HG02870 (cell line): Measurements from ENCODE around the gene ARID3A.
"Not testable (repeated sequence)": the region's sequence is repeated elsewhere in the genome, so short reads cannot be mapped to it uniquely, and the experiment has no call there.

Source experiments
- ATAC-seq: cut with Tn5 transposase; IDR thresholded peaks from one replicate; pipeline ENCODE4 v1.9.1; 2021; ENCODE audit warnings: mild to moderate bottlenecking, moderate library complexity; ENCODE audit not compliant: unreplicated experiment

The ARID3A gene

GRCh38 chr19:945401-946252 lies 19.8 kb downstream of the ARID3A start:
- ATAC-seq, result no peak

GRCh38 chr19:947090-947706 lies 21.4 kb downstream of the ARID3A start:
- no peak for ATAC-seq

- ATAC-seq, result peak; percentile 63
Measured at GRCh38 chr19:947707-948539, 22.1 kb downstream of the ARID3A start.

GRCh38 chr19:948842-949496 lies 23.1 kb downstream of the ARID3A start:
- ATAC-seq, result no peak

- ATAC-seq, result no peak
Measured at GRCh38 chr19:950352-951066, 24.7 kb downstream of the ARID3A start.

- no peak for ATAC-seq
Measured at GRCh38 chr19:952049-952679, 26.3 kb downstream of the ARID3A start.

- no peak for ATAC-seq
Measured at GRCh38 chr19:952680-953444, 27.0 kb downstream of the ARID3A start.

- ATAC-seq, result no peak
Measured at GRCh38 chr19:953445-954271, 27.8 kb downstream of the ARID3A start.

- no peak for ATAC-seq
Measured at GRCh38 chr19:954272-954671, 28.4 kb downstream of the ARID3A start.

GRCh38 chr19:954672-955494 lies 29.0 kb downstream of the ARID3A start:
- ATAC-seq, result no peak

- no peak for ATAC-seq
Measured at GRCh38 chr19:955803-956765, 30.2 kb downstream of the ARID3A start.

GRCh38 chr19:956766-957440 lies 31.1 kb downstream of the ARID3A start:
- ATAC-seq, result no peak

- ATAC-seq, result not testable (repeated sequence)
Measured at GRCh38 chr19:957578-957977, 31.7 kb downstream of the ARID3A start.

GRCh38 chr19:958967-959855 lies 33.4 kb downstream of the ARID3A start:
- ATAC-seq, result no peak

- no peak for ATAC-seq
Measured at GRCh38 chr19:960020-960419, 34.2 kb downstream of the ARID3A start.
